Peyer's patch (tissue), 4 donors: ENCODE measurements around the gene SLMAP.

Experiments
- CTCF ChIP-seq, 6 experiments: fragments of 450-650 bp in 4 of 6; fragments of 200-600 bp in 2 of 6; sonication (generic) in 1 of 6; IDR thresholded peaks; one replicate each; pipeline ENCODE4 v1.5.1; 2017 to 2019; ENCODE audit warnings: antibody characterized with exemption in 6 of 6, mild to moderate bottlenecking in 3 of 6, moderate library complexity in 1 of 6
- POLR2A ChIP-seq, 2 donors: fragments of 450-650 bp; IDR thresholded peaks; one replicate each; pipeline ENCODE4 v1.5.1; 2017; ENCODE audit warnings: antibody characterized with exemption in 2 of 2, mild to moderate bottlenecking in 2 of 2, moderate library complexity in 2 of 2

- peak in 1 of 6 experiments; percentile 25 for TF ChIP-seq CTCF (IDR thresholded peaks at IDR 0.05)
- TF ChIP-seq POLR2A (IDR thresholded peaks at IDR 0.05), result no peak
These were observed 71.0 kb downstream of the SLMAP start for GRCh38 chr3:57826952-57827723.
